K562 (cell line): ENCODE measurements around the gene VEGFB. TPM values are rescaled to one million over a fixed set of nuclear protein-coding genes. Genes with fewer than 3 reads are reported as not detected.
A peak's percentile ranks its signal among the peaks of the same experiment; 100 is the strongest.

Experiments
- ARID4B ChIP-seq: sonication (generic); formaldehyde crosslinking; IDR thresholded peaks from 2 replicates; pipeline ENCODE4 v1.8.0; 2022; ENCODE audit warnings: mild to moderate bottlenecking, missing genetic modification reagents
- GTF2B ChIP-seq: IDR thresholded peaks from 2 replicates; pipeline ENCODE4 v1.6.1; 2011; ENCODE audit not compliant: insufficient read length; ENCODE audit errors: extremely low read depth
- KDM4B ChIP-seq, 2 experiments: fragments of 450-650 bp in 1 of 2; sonication (generic) in 1 of 2; IDR thresholded peaks; 2 replicates each; pipeline ENCODE4 v1.6.1; 2016 to 2017; ENCODE audit warnings: borderline replicate concordance in 2 of 2, antibody characterized with exemption in 1 of 2, low read depth in 1 of 2, mild to moderate bottlenecking in 1 of 2
- MTA3 ChIP-seq: fragments of 450-650 bp; formaldehyde crosslinking; IDR thresholded peaks from 2 replicates; pipeline ENCODE4 v1.6.1; 2017; ENCODE audit warnings: mild to moderate bottlenecking, borderline replicate concordance
- NFYB ChIP-seq: IDR thresholded peaks from 2 replicates; pipeline ENCODE4 v1.6.1; 2011; ENCODE audit warnings: mild to moderate bottlenecking, moderate library complexity; ENCODE audit not compliant: insufficient read length; ENCODE audit errors: extremely low read depth
- PHB ChIP-seq: fragments of 250-450 bp; sonication (Bioruptor Pico); IDR thresholded peaks from 2 replicates; pipeline ENCODE4 v1.5.0; 2021
- RNF219 ChIP-seq: fragments of 250-450 bp; sonication (Bioruptor Pico); IDR thresholded peaks from 2 replicates; pipeline ENCODE4 v1.5.0; 2022; ENCODE audit warnings: mild to moderate bottlenecking
- SETDB1 ChIP-seq: IDR thresholded peaks from one replicate; pipeline ENCODE4 v1.6.1; 2012; ENCODE audit warnings: low read length, control low read depth, inconsistent platforms
- TCF7L2 ChIP-seq: fragments of 150-350 bp; IDR thresholded peaks from 2 replicates; pipeline ENCODE4 v1.6.1; 2016; ENCODE audit warnings: low read depth, mild to moderate bottlenecking, low read length, moderate library complexity
- TFAM ChIP-seq: fragments of 250-450 bp; sonication (Bioruptor Pico); conservative IDR thresholded peaks from 2 replicates; pipeline ENCODE4 v1.5.0; 2021; ENCODE audit warnings: mild to moderate bottlenecking, moderate library complexity
- TFAP4 ChIP-seq: sonication (generic); formaldehyde crosslinking; IDR thresholded peaks from 2 replicates; pipeline ENCODE4 v1.8.0; 2022; ENCODE audit warnings: missing genetic modification reagents, mild to moderate bottlenecking, moderate library complexity, borderline replicate concordance
- VEZF1 ChIP-seq: fragments of 200-800 bp; sonication (Bioruptor generic); IDR thresholded peaks from 2 replicates; pipeline ENCODE4 v1.6.1; 2017; ENCODE audit warnings: missing genetic modification characterization, missing compliant biosample characterization
- XRCC3 ChIP-seq: fragments of 450-650 bp; IDR thresholded peaks from 2 replicates; pipeline ENCODE4 v1.6.1; 2017; ENCODE audit warnings: mild to moderate bottlenecking, moderate library complexity
- ZBTB8A ChIP-seq: fragments of 450-650 bp; IDR thresholded peaks from 2 replicates; pipeline ENCODE4 v1.6.1; 2018; ENCODE audit warnings: mild to moderate bottlenecking, moderate library complexity; ENCODE audit not compliant: partially characterized antibody
- ZFX ChIP-seq: sonication (generic); formaldehyde crosslinking; IDR thresholded peaks from 2 replicates; pipeline ENCODE4 v1.8.0; 2022; ENCODE audit warnings: mild to moderate bottlenecking, missing genetic modification reagents, moderate library complexity
- ZNF57 ChIP-seq: fragments of 450-650 bp; formaldehyde crosslinking; IDR thresholded peaks from 2 replicates; pipeline ENCODE4 v1.4.0; 2020; ENCODE audit warnings: mild to moderate bottlenecking, moderate library complexity
- ZNF668 ChIP-seq: fragments of 250-450 bp; sonication (Bioruptor Pico); IDR thresholded peaks from 2 replicates; pipeline ENCODE4 v1.8.0; 2022; ENCODE audit warnings: mild to moderate bottlenecking, inconsistent platforms
- polyA plus RNA-seq, 8 experiments: library from polyadenylated mRNA; depleted of rRNA in 4 of 8; stranded (reverse) in 5 of 8; unstranded in 3 of 8; fragments of >200 nt; fragmentation: Nextera tagmentation in 2 of 8; fragmentation: Illumina TruSeq in 1 of 8; extraction: Ambion mirVana in 2 of 8; extraction: Trizol in 1 of 8; gene quantifications; 2 replicates each; pipeline versions ENCODE4 v1.2.1 to v1.2.3, GENCODE V29; 2011 to 2014; ENCODE audit warnings: inconsistent platforms in 1 of 8, missing spikeins in 1 of 8
- total RNA-seq, 7 experiments: library from RNA; depleted of rRNA in 6 of 7; stranded (reverse); fragments of >200 nt in 6 of 7; fragmentation: Illumina TruSeq in 2 of 7; extraction: Trizol in 2 of 7; gene quantifications; 2 replicates each; pipeline versions ENCODE4 v1.2.1 to v1.2.3, GENCODE V29; 2011 to 2021; ENCODE audit warnings: low replicate concordance in 1 of 7

Gene VEGFB
- total and polyA plus RNA-seq, 9 of the 15 experiments (the other 6 are each of a cell fraction or from before 2014, with no cell fraction given): 11.0 to 83.4 (median 25.7) TPM

GRCh38 chr11:64204464-64204989, 29.9 kb upstream of the VEGFB start (continued):
- TF ChIP-seq ARID4B (CRISPR knock-in tag): no peak
- TF ChIP-seq XRCC3: no peak
- TF ChIP-seq VEZF1 (CRISPR knock-in tag): peak; percentile 65; the same call in 1 of the 2 replicates
- TF ChIP-seq KDM4B (IDR thresholded peaks at IDR 0.05; ENCODE audit: borderline replicate concordance in 2 of 2, low read depth in 1 of 2): no peak
- no peak for TF ChIP-seq ZBTB8A
- TF ChIP-seq PHB: no peak
- TF ChIP-seq RNF219 (CRISPR knock-in tag): no peak
- peak; percentile 96 for TF ChIP-seq TFAP4 (CRISPR knock-in tag)
- TF ChIP-seq TCF7L2: no peak
- TF ChIP-seq NFYB: no peak
- TF ChIP-seq ZNF57 (CRISPR knock-in tag): no peak
- TF ChIP-seq TFAM (CRISPR knock-in tag): no peak
- TF ChIP-seq ZFX (CRISPR knock-in tag): no peak
- TF ChIP-seq ZNF668: no peak
- no peak for TF ChIP-seq GTF2B
- TF ChIP-seq MTA3: no peak
- TF ChIP-seq SETDB1: no peak
